Globus pallidus (tissue), 1 donor: ENCODE results near the gene TCERG1L.
"Not testable (repeated sequence)": the region's sequence is repeated elsewhere in the genome, so short reads cannot be mapped to it uniquely, and the experiment has no call there.

Experiments
- DNase-seq: peaks from one replicate; pipeline ENCODE4 v3.0.0-alpha.2; 2015; ENCODE audit warnings: low spot score

TCERG1L gene

GRCh38 chr10:131184503-131184902 is 127.0 kb downstream of the TCERG1L start:
- DNase-seq: no peak

- no peak for DNase-seq
Measured at GRCh38 chr10:131183546-131184045, 127.9 kb downstream of the TCERG1L start.

DNA sequence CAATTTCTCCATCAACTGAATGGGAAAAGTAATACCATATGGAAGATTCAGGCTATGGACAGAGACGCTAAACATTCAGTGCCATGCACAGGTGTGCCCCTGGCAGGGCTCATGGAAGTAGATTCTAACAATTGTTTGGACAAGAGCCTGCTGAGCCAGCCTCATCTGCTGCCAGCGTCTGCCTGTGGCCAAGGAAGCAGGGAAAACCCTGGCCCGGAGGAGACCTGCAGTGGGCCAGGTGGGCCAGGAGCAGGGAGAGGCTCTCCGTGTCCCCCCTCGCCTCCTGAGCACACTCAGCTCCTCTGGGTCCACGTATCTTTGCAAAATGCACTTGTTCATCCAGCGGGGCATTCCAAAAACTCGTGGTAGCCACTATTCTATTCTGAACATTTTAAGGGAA is 130.1 kb downstream of the TCERG1L start:
- DNase-seq: no peak

- no peak for DNase-seq
Measured at GRCh38 chr10:131180740-131181415, 130.6 kb downstream of the TCERG1L start.

- DNase-seq: no peak
Measured at GRCh38 chr10:131180086-131180485, 131.4 kb downstream of the TCERG1L start.

GRCh38 chr10:131179361-131179760 is 132.2 kb downstream of the TCERG1L start:
- no peak for DNase-seq

GRCh38 chr10:131178521-131179331 is 132.8 kb downstream of the TCERG1L start:
- no peak for DNase-seq

DNA sequence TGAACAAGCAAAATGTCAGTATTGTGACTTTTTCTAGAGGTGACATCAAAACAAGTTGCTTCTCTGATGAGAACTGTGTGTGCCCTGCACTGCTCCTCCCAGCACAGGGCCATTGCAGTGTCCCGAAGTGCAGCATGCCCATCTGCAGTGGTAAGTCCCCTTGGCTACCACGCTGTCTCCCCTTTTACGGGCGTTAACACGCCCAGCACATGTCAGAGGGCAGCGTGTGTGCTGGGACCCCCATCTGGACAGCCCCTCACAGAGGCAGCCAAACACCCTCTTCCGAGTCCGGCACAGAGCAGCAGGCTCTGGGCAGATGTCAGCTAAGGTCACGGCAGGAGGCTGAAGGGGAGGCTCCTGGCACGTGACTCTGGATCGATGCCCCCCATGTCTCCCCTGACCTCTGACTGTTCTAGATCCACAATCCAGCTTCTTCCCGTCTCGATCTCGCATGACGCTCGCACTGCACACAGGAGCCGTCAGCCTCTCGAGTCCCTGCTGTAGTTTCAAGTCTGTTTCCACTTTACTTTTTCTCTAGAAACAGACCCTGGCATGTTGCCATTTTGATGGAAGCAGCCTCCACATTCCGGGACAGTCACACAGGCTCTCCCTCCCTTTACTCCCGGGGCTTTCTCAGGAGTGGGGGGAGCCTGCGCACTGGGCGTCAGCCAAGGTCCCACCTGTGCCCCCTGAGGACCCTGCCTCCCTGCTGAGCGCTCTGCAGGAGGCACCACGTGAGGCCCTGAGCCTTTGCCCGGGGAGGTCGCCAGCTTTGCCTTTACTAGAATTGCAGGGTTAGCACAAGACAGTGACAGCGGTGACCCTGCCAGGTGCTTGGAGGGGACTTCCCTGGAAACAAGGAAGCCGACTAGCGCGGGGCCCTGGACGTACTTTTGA is 133.8 kb downstream of the TCERG1L start:
- no peak for DNase-seq

DNA sequence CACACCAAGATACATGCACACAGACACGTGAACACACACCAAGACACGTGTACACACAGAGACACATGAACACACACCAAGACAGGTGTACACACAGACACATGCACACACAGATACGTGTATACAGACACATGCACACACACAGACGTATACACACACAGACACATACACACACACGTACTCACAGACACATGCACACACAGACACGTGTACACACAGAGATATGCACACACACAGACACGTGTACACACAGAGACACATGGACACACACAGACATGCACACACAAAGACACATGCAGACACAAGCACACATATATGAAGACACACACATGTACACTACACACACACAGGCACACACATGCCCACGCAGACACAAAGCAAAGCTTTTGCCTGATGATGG is 134.6 kb downstream of the TCERG1L start:
- no peak for DNase-seq

GRCh38 chr10:131176324-131176723 is 135.2 kb downstream of the TCERG1L start:
- DNase-seq: not testable (repeated sequence)

DNA sequence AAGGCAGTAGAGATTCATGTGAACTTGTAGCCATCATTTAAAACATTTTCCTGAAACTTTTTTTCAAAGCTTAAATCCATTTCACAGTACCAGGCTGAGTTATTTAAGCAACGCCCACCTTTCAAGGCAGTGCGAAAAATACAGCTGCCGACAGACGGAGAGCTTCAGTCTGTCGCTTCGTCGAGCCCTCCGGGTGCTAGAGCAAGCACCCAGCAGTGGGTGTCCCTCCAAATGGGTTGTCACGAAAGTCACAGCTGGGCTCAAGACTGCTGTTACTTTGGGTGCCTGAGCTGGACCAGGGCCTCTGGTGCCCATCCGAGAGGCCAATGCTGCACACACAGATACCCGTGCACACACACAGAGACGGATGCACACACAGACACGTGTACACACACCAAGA is 135.6 kb downstream of the TCERG1L start:
- DNase-seq: no peak

- no peak for DNase-seq
Measured at GRCh38 chr10:131174651-131175540, 136.6 kb downstream of the TCERG1L start.

- DNase-seq: no peak
Measured at GRCh38 chr10:131174211-131174565, 137.3 kb downstream of the TCERG1L start.

DNA sequence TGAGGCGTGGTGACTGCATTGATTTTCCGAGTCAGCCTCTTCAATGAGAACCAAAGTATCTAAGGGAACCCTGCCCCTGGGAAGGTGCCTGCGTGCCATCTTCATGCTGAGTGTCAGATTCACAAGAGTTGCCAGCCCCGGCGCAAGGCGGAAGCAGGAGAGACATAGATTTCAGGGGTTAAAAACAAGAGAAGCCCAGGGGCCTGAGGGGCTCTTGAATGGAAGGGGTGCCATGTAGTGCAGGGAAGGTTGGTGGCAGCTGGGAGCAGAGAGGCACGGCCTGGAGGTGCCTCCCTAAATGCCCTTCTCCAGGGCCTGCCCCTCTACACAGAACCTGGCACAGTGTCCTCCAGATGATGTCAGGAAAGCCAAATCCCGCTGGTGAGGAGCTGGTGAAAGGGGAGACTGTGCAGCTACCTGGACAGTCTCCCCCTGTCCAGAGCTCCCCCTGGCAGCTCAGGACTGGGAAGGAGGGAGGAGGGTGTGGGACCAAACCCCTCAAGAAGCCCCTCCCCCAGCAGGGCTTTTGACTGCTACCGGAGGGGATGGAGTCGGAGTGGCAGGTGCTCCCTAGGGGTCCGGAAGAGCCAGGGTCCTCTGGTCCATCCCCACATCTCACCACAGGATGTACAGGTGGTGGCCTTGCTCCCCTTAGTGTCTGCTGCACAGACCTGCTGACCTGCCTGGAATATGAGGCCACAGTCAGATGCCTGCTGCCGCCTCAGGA is 137.9 kb downstream of the TCERG1L start:
- no peak for DNase-seq

GRCh38 chr10:131172433-131172832 is 139.1 kb downstream of the TCERG1L start:
- no peak for DNase-seq

- DNase-seq: no peak
Measured at GRCh38 chr10:131169146-131169545, 142.4 kb downstream of the TCERG1L start.

GRCh38 chr10:131168238-131168875 is 143.2 kb downstream of the TCERG1L start:
- DNase-seq: no peak

GRCh38 chr10:131167036-131167860 is 144.3 kb downstream of the TCERG1L start:
- peak; percentile 7 for DNase-seq

- DNase-seq: no peak
Measured at GRCh38 chr10:131166486-131166885, 145.0 kb downstream of the TCERG1L start.
